Measurements from ENCODE around the gene KRT3.

DNA sequence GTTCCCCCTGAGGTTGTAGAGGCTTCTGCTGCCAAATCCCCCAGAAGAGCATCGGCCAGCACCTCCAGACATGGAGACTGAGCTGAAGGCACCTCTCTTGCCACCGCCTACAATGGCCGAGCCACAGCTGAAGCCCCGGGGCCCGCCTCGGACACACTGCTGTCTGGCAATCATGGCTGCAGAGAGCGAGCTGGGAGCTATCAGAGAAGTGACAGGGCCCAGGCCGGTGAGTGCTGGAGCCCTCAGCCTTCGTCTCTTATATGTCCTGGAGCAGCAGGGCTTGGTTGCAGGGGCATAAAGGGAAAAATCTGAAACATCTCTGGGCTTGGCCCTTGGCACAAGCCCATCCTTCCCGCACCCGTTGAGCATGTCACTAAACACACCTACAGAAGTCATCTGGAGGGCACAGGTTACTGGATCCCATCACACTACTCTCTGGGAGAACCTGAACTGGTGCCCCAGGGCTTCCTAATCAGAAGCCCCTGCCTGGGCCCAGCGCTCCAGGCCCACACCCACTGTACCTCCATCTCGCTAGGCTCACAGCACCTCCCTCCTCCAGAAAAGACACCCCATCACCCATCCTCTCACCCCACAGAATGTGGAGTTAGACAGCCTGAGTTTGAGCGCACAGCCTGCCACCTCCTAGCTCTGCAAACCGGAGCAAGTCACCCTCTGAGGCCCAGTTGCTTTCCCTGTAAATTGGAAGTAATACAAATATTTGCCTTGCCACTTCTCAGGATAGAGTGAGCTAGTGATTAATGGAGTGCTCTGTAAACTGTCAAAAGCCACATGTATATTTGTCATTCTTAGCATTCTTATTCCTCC, 18.2 kb upstream of the KRT3 start, which contains the start of gene KRT4:
- no peak for TF ChIP-seq CTCF (IDR thresholded peaks at IDR 0.05)
- TF ChIP-seq, protein P1, sequence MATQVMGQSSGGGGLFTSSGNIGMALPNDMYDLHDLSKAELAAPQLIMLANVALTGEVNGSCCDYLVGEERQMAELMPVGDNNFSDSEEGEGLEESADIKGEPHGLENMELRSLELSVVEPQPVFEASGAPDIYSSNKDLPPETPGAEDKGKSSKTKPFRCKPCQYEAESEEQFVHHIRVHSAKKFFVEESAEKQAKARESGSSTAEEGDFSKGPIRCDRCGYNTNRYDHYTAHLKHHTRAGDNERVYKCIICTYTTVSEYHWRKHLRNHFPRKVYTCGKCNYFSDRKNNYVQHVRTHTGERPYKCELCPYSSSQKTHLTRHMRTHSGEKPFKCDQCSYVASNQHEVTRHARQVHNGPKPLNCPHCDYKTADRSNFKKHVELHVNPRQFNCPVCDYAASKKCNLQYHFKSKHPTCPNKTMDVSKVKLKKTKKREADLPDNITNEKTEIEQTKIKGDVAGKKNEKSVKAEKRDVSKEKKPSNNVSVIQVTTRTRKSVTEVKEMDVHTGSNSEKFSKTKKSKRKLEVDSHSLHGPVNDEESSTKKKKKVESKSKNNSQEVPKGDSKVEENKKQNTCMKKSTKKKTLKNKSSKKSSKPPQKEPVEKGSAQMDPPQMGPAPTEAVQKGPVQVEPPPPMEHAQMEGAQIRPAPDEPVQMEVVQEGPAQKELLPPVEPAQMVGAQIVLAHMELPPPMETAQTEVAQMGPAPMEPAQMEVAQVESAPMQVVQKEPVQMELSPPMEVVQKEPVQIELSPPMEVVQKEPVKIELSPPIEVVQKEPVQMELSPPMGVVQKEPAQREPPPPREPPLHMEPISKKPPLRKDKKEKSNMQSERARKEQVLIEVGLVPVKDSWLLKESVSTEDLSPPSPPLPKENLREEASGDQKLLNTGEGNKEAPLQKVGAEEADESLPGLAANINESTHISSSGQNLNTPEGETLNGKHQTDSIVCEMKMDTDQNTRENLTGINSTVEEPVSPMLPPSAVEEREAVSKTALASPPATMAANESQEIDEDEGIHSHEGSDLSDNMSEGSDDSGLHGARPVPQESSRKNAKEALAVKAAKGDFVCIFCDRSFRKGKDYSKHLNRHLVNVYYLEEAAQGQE (IDR thresholded peaks at IDR 0.05; ENCODE audit: insufficient read depth in 1 of 2, low read depth in 2 of 2, low read length in 1 of 2), result no peak

Data from Panc1 (cell line).